K562 (cell line): ENCODE results near the gene TAF8. TPM values are rescaled to one million over a fixed set of nuclear protein-coding genes. Genes with fewer than 3 reads are reported as not detected.
A peak's percentile ranks its signal among the peaks of the same experiment; 100 is the strongest.

Source experiments
- ELF1 ChIP-seq: fragments of 200-800 bp; sonication (Bioruptor generic); IDR thresholded peaks from 2 replicates; pipeline ENCODE4 v1.6.1; 2016; ENCODE audit warnings: missing genetic modification characterization, missing compliant biosample characterization
- ESRRA ChIP-seq: fragments of 450-650 bp; IDR thresholded peaks from 2 replicates; pipeline ENCODE4 v1.6.1; 2014; ENCODE audit warnings: low read depth, mild to moderate bottlenecking, moderate library complexity, borderline replicate concordance
- ETV5 ChIP-seq: sonication (generic); formaldehyde crosslinking; IDR thresholded peaks from 2 replicates; pipeline ENCODE4 v1.4.0; 2020; ENCODE audit warnings: low read depth, mild to moderate bottlenecking, missing genetic modification reagents
- KAT8 ChIP-seq: fragments of 450-650 bp; IDR thresholded peaks from 2 replicates; pipeline ENCODE4 v1.6.1; 2016; ENCODE audit warnings: low read depth, mild to moderate bottlenecking
- L3MBTL2 ChIP-seq: fragments of 450-650 bp; IDR thresholded peaks from 2 replicates; pipeline ENCODE4 v1.6.1; 2016; ENCODE audit warnings: mild to moderate bottlenecking, moderate library complexity
- NR2C2 ChIP-seq, 2 experiments: fragments of 200-800 bp in 1 of 2; sonication (Bioruptor generic) in 1 of 2; sonication (generic) in 1 of 2; formaldehyde crosslinking in 1 of 2; IDR thresholded peaks; 2 replicates each; pipeline versions ENCODE4 v1.6.1 to v1.8.0; 2016 to 2022; ENCODE audit warnings: mild to moderate bottlenecking in 1 of 2, missing compliant biosample characterization in 1 of 2, missing genetic modification characterization in 1 of 2, missing genetic modification reagents in 1 of 2
- POLR2G ChIP-seq: fragments of 200-400 bp; formaldehyde crosslinking; IDR thresholded peaks from 2 replicates; pipeline ENCODE4 v1.6.1; 2017; ENCODE audit warnings: low read depth, mild to moderate bottlenecking, antibody characterized with exemption, low read length, moderate library complexity
- PURB ChIP-seq: sonication (generic); formaldehyde crosslinking; IDR thresholded peaks from 2 replicates; pipeline ENCODE4 v1.9.0; 2021; ENCODE audit warnings: low read depth, mild to moderate bottlenecking, missing genetic modification reagents
- RBM14 ChIP-seq: fragments of 200-400 bp; formaldehyde crosslinking; IDR thresholded peaks from 2 replicates; pipeline ENCODE4 v1.6.1; 2018; ENCODE audit warnings: low read depth, mild to moderate bottlenecking, low read length, moderate library complexity, borderline replicate concordance; ENCODE audit not compliant: insufficient read depth
- RBM17 ChIP-seq: fragments of 200-400 bp; formaldehyde crosslinking; IDR thresholded peaks from 2 replicates; pipeline ENCODE4 v1.6.1; 2017; ENCODE audit warnings: low read depth, mild to moderate bottlenecking, low read length, borderline replicate concordance
- TEAD2 ChIP-seq: fragments of 450-650 bp; IDR thresholded peaks from 2 replicates; pipeline ENCODE4 v1.6.1; 2016; ENCODE audit warnings: missing genetic modification characterization, control low read depth, missing compliant biosample characterization
- ZNF121 ChIP-seq: sonication (generic); formaldehyde crosslinking; conservative IDR thresholded peaks from 2 replicates; pipeline ENCODE4 v1.8.0; 2022; ENCODE audit warnings: missing genetic modification reagents
- ZNF165 ChIP-seq: fragments of 250-450 bp; sonication (Bioruptor Pico); IDR thresholded peaks from 2 replicates; pipeline ENCODE4 v1.4.0; 2020; ENCODE audit warnings: borderline replicate concordance
- ZNF436 ChIP-seq: fragments of 250-450, 450-650 bp; sonication (Bioruptor Pico); formaldehyde crosslinking; IDR thresholded peaks from 2 replicates; pipeline ENCODE4 v1.7.0; 2020; ENCODE audit warnings: mild to moderate bottlenecking
- polyA plus RNA-seq, 8 experiments: library from polyadenylated mRNA; depleted of rRNA in 4 of 8; stranded (reverse) in 5 of 8; unstranded in 3 of 8; fragments of >200 nt; fragmentation: Nextera tagmentation in 2 of 8; fragmentation: Illumina TruSeq in 1 of 8; extraction: Ambion mirVana in 2 of 8; extraction: Trizol in 1 of 8; gene quantifications; 2 replicates each; pipeline versions ENCODE4 v1.2.1 to v1.2.3, GENCODE V29; 2011 to 2014; ENCODE audit warnings: inconsistent platforms in 1 of 8, missing spikeins in 1 of 8
- total RNA-seq, 7 experiments: library from RNA; depleted of rRNA in 6 of 7; stranded (reverse); fragments of >200 nt in 6 of 7; fragmentation: Illumina TruSeq in 2 of 7; extraction: Trizol in 2 of 7; gene quantifications; 2 replicates each; pipeline versions ENCODE4 v1.2.1 to v1.2.3, GENCODE V29; 2011 to 2021; ENCODE audit warnings: low replicate concordance in 1 of 7
- TF ChIP-seq, protein P1 (sequence below): fragments of 250-450 bp; sonication (Bioruptor Pico); IDR thresholded peaks from 2 replicates; pipeline ENCODE4 v1.8.0; 2022; ENCODE audit warnings: moderate library complexity, mild to moderate bottlenecking, inconsistent platforms
- TF ChIP-seq, protein P2 (sequence below): fragments of 250-450 bp; sonication (Bioruptor Pico); IDR thresholded peaks from 2 replicates; pipeline ENCODE4 v1.4.0; 2020; ENCODE audit warnings: mild to moderate bottlenecking, moderate library complexity
- TF ChIP-seq, protein P3 (sequence below): fragments of 450-650 bp; formaldehyde crosslinking; IDR thresholded peaks from 2 replicates; pipeline ENCODE4 v1.4.0; 2020; ENCODE audit warnings: mild to moderate bottlenecking, mixed read lengths
- TF ChIP-seq, protein P4 (sequence below): fragments of 450-650 bp; formaldehyde crosslinking; IDR thresholded peaks from 2 replicates; pipeline ENCODE4 v1.4.0; 2020; ENCODE audit warnings: mild to moderate bottlenecking, moderate library complexity
- TF ChIP-seq, protein P5 (sequence below): sonication (generic); formaldehyde crosslinking; IDR thresholded peaks from 2 replicates; pipeline ENCODE4 v1.8.1; 2023; ENCODE audit warnings: mild to moderate bottlenecking, missing genetic modification reagents

TAF8 gene
- total and polyA plus RNA-seq, 9 of the 15 experiments (the other 6 are each of a cell fraction or from before 2014, with no cell fraction given): 29.4 to 84.0 (median 52.6) TPM

DNA sequence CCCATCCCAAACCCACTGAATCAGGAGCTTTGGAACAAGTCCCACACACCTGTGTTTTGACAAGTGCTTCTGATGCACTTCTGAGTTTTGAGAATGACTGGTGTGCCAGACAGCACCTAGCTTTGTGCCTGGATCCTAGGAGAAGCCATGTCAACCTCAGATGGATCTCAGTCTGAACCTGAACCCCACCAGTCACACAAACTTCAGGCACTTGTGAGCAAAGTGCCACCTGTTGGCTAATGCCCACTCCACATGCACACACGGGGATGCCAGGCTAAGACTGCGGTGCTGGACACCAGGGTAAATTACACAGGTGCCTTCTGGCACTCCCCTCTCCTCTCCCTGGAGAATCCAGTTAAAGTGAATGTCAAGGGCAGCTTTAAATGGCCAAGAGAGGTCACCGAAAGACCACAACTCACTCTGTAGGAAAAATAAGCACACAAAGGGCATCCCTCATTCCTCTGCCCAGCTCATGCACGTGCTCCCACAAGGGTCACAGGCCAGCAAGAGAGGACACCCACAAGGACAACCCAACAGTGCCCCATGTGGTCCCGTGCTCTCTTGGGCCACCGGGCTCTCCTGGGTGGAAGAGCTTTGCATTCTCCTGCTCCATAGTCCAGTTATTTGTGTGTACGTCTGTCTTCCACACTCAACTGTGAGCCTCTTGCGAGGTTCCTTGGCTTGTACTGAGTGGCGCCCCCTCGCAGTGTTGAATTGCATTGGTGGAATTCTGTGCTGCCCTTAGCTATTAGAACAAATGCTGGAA is 45.6 kb downstream of the TAF8 start (continued):
- TF ChIP-seq, protein P1, sequence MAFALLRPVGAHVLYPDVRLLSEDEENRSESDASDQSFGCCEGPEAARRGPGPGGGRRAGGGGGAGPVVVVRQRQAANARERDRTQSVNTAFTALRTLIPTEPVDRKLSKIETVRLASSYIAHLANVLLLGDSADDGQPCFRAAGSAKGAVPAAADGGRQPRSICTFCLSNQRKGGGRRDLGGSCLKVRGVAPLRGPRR (CRISPR knock-in tag): no peak
- TF ChIP-seq, protein P2, sequence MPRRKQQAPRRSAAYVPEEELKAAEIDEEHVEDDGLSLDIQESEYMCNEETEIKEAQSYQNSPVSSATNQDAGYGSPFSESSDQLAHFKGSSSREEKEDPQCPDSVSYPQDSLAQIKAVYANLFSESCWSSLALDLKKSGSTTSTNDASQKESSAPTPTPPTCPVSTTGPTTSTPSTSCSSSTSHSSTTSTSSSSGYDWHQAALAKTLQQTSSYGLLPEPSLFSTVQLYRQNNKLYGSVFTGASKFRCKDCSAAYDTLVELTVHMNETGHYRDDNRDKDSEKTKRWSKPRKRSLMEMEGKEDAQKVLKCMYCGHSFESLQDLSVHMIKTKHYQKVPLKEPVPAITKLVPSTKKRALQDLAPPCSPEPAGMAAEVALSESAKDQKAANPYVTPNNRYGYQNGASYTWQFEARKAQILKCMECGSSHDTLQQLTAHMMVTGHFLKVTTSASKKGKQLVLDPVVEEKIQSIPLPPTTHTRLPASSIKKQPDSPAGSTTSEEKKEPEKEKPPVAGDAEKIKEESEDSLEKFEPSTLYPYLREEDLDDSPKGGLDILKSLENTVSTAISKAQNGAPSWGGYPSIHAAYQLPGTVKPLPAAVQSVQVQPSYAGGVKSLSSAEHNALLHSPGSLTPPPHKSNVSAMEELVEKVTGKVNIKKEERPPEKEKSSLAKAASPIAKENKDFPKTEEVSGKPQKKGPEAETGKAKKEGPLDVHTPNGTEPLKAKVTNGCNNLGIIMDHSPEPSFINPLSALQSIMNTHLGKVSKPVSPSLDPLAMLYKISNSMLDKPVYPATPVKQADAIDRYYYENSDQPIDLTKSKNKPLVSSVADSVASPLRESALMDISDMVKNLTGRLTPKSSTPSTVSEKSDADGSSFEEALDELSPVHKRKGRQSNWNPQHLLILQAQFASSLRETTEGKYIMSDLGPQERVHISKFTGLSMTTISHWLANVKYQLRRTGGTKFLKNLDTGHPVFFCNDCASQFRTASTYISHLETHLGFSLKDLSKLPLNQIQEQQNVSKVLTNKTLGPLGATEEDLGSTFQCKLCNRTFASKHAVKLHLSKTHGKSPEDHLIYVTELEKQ (CRISPR knock-in tag): no peak
- TF ChIP-seq ZNF165 (CRISPR knock-in tag) (no peak), ZNF436 (CRISPR knock-in tag) (no peak), KAT8 (no peak), L3MBTL2 (peak; percentile 59; the same call in 1 of the 2 replicates), POLR2G (no peak), PURB (CRISPR knock-in tag) (no peak), ETV5 (CRISPR knock-in tag) (no peak), RBM14 (no peak), ESRRA (peak; percentile 80; the same call in 1 of the 2 replicates), TEAD2 (no peak), RBM17 (no peak), NR2C2 (CRISPR knock-in tag; IDR thresholded peaks at IDR 0.05) (no peak), NR2C2 (tag; IDR thresholded peaks at IDR 0.05) (no peak), ELF1 (no peak), ZNF121 (no peak)
- TF ChIP-seq, protein P3, sequence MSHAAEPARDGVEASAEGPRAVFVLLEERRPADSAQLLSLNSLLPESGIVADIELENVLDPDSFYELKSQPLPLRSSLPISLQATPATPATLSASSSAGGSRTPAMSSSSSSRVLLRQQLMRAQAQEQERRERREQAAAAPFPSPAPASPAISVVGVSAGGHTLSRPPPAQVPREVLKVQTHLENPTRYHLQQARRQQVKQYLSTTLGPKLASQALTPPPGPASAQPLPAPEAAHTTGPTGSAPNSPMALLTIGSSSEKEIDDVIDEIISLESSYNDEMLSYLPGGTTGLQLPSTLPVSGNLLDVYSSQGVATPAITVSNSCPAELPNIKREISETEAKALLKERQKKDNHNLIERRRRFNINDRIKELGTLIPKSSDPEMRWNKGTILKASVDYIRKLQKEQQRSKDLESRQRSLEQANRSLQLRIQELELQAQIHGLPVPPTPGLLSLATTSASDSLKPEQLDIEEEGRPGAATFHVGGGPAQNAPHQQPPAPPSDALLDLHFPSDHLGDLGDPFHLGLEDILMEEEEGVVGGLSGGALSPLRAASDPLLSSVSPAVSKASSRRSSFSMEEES: no peak
- TF ChIP-seq, protein P4, sequence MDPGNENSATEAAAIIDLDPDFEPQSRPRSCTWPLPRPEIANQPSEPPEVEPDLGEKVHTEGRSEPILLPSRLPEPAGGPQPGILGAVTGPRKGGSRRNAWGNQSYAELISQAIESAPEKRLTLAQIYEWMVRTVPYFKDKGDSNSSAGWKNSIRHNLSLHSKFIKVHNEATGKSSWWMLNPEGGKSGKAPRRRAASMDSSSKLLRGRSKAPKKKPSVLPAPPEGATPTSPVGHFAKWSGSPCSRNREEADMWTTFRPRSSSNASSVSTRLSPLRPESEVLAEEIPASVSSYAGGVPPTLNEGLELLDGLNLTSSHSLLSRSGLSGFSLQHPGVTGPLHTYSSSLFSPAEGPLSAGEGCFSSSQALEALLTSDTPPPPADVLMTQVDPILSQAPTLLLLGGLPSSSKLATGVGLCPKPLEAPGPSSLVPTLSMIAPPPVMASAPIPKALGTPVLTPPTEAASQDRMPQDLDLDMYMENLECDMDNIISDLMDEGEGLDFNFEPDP (CRISPR knock-in tag): no peak
- TF ChIP-seq, protein P5, sequence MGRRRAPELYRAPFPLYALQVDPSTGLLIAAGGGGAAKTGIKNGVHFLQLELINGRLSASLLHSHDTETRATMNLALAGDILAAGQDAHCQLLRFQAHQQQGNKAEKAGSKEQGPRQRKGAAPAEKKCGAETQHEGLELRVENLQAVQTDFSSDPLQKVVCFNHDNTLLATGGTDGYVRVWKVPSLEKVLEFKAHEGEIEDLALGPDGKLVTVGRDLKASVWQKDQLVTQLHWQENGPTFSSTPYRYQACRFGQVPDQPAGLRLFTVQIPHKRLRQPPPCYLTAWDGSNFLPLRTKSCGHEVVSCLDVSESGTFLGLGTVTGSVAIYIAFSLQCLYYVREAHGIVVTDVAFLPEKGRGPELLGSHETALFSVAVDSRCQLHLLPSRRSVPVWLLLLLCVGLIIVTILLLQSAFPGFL: no peak
